ENCODE measurements around the gene SERGEF.

SERGEF gene

DNA sequence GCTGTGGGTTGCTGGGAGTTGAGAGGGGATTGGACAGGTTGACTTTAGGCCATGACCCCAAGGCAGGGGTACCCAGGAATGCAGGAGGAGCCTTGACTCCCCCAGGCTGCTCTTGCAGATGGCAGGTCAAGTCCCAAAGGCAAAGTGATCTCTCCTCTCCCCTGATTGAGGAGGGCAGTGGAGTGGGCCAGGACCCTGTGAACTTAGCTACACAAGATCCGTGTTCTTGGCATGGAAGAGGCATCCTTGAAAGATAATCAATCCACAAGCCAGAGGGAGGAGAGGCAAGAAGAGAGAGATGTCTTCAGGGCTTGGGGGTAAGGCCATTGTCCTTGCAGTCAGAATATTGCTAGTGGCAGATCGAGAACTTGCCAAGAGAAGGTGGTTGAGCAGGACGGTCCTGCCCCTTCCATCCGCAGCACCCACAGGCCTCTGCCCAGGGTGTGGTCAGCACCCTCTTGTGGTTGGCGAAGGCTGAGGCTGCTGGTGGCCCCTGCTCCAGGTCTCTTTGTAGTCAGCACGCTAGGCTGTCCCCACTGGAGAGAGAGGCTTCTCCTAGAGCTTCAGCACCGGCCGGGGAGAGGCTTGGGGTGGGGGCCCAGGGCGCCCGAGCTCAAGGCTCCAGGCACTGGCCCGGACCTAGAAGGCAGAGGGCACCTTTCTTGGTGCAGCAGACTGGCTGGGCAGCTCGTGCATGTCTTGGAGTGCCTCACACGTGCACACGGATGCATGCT is 232.8 kb downstream of the SERGEF start:
- DNase-seq, result no peak

DNA sequence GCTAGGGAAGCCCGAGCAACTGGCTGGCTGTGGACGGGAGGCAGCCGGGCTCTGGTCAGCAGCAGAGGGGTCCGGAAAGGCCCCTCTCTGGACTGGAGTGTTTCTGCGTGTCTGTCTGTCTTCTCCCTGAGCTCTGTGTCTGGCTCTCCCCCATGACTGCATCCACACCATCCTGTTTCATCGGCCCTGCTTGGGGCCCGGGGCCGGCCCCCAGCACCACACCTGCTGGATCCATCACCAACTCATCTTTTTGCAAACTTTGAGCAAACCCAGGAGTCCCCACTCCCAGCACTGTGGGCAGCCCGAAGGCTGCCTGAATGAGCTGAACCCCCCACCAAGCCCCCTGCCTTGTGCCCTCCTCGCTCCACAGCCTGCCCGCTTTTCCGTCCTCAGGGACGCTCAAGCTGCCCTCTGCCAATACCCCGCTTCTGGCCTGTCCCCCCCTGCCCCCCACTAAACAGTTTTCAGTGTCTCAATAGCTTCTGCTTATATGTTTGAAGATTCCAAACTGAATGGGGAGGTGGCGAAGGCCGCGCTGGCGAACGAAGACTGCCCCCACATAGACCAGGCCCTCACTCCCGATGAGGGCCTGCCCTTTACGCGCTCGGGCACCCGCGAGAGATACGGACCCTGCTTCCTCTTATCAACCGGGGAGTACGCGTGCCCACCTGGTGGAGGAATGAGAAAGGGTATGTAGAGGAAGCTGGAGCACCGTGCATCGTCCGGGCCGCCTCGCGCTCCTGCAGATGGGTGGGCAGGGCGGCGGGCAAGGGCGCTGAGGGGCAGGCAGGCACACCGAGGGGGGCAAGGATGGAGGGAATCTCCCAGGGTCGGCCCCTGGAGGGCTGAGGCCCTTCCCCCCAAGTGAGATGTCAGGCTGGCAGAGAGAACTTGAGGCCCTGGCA is 233.6 kb downstream of the SERGEF start:
- no peak for DNase-seq

DNA sequence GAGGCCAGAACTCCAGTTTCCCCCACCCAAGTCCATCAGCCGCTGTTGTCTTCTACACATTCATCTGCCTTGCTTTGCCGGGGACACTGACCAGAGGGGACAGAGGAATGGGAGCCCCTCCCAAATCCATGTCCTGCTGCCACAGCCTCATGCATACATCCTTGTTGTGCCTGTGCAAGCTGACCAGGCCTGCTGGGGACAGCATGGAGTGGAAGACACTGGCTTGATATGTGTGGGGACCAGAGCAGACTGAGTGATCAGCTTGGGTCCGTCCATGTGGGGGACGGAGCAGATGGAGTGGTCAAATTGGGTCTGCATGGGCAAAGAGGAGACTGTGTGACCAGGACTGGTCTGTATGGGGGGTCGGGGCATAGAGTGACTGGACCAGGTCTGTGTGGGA is 234.5 kb downstream of the SERGEF start:
- DNase-seq, result no peak

DNA sequence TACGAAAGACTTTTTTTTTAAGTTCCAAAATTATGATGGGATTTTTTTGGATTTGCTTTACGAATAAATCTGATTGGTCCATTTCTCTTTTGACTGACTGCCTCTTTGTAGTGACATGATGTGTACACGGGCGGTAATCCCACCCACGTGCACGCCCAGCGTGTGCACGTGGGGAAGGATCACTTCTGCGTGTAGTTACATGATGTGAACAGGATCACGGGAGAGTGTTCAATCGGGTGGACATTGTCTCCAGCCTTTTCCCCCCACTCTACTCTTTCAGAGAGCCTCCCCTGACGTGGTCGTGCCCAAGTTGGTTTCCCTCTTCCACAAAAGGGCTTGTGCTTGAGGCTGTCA is 235.1 kb downstream of the SERGEF start:
- no peak for DNase-seq

DNA sequence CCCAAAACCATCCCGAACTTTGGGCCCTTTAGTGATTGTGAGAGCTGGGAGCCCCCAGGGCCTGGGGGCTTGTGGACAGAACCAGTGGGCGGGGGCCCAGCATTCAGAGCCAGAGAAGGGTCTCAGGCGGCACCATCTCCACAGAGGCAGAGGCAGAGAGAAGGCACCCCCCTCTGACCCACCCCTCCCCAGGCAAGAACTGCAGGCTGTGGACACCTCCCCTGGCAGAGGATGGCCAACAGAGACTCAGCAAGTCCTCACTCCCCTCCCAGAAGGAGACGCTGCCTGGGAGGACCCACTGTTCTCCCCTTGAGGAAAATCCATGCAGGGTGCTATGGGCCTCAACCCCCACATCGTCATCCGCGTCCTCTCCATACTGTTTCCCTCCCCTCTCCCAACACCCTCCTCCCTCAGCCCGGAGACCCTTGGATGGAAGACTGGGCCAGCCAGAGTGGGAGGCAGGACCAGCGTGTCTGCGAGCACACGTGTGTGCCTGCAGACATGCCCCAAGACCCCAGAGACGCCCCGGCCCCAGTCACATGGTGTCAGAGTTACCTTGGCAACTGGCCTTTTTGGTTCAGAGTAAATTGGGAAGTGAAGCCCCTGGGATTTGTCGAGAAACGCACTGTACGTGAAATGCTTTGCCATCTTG is 235.6 kb downstream of the SERGEF start:
- no peak for DNase-seq

DNA sequence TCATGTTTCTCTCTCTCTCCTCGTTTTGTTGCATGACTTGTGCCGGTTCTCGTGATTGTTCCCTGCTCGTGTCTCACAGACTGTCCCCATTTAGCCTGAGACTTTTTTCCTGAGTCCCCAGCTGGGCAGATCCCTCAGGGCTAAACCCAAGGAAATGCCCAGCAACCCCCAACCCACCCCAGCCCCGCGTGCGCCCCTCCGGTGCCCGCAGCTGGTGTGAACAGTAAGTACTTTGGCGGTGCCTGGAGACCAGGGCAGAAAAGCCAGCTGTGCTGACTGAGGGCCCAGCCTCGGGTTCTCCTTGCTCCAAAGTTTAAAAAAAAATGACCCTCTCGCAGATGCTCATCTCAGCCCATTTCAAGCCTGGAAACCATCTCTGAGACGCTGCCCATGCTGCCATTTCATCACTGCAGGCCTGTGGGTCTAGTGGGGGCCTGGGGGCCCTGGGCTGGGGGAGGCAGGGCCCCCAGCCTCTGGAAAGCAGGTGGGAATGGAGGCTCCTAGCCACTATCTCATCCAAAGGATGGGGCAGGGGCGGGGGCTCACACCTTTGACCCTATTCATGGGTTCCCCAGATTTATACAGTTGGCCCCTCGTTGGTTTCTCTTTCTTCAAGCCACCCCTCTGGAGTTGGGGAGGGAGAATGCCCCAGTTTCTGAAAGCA is 236.5 kb downstream of the SERGEF start:
- DNase-seq, result no peak

DNA sequence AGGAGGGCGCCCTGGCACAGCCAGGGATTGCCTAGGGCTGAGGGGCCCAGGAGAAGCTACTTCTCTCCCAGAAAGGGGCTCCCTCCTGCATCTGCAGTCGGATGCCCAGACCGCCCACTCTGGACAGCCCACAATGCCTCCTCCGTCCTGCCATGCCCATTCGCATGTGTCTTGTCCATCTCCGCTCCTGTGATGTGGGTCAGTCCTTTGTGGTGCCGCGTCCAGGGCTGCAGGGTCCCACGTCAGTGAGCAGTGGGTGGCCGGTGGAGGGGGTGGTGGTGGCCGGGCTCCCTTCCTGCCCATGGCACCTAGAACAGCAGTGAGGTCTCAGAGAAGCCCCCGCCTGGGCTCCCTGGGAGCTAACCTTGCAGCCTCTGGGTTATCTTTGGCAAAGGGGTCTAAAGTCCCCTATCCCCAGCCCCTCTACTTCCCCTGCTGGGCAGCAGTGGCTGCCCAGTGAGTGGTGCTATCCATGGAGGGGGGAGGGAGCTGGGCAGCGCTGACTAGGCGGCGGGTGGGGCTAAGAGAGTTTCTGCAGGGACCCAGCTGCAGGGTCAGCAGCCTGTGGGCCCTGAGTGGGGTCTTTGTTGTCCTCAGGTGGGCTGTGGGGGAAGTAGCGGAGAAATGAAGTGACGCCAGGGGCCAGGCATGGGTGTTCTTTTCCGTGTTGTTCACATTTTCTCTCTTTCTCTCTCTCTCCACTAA is 237.2 kb downstream of the SERGEF start:
- no peak for DNase-seq

DNA sequence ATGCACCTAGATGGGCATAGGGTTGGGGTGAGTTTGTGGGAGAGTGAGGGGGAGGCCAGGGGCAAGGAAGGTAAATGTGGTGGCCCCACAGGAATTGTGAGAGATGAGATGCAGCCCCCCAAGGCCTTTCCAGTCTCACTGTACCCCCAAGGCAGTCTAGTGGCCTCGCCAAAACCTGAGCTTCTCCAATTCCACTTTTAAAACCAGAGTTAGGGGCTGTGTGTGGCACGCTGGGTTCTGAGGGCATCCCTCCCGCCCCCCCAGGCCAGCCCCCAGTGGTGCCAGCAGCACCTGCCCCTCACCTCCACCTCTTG is 237.9 kb downstream of the SERGEF start:
- DNase-seq, result no peak

DNA sequence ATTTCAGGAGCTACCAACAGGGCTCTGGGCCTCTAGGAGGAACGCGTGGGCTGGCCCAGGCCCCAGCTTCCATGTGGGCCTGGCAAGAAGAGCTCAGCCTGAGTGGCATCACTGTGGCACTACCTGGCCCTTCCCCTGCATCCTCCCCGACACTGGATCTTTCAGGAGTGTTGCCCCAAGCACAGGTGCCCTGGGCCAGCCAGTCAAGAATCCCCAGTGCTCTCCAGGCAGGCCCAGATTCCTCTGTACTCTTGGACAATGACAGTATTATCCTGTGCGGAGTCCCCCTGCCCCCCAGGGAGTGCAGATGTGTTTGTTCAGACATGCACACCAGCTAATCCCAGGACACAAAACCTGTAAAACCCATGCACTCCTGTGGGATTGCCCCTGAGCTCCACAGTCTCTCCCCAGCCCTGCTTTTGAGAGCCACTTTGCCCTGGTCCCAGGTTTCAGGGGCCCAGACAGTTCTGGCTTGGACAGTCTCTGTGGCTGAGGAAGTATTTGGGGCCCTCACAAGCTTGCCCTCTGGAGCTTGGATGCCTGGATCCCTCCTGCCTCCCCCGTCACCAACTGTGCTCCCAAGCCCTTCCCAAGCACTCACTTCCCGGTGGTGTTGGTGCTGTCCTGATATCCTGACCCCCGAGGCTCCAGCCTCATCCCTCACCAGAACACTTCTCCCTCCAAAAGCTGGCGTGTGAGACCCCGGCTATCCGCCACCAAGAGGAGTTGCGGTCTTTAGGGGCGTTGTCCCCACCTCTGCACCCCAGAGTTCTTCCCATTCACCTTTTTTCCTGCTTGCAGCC is 238.4 kb downstream of the SERGEF start:
- DNase-seq, result no peak

DNA sequence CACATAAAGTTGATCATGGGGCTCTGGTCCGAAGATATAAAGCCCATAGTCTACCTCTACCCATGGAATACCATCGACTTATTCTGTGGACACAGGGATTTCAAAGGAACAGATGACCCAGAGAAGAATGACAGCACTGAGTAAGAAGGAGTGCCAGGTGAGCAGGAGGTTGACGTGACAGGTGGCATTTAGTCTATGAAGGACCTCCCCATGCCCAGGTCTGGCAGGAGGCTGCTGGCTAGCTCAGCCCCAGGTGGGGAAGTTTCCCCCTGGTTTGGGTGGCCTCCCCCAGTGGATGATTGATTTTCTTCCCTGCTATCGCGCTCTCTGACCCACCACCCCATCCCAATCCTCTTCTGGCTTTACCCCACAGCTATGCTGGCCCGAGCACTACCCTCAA is 239.2 kb downstream of the SERGEF start:
- DNase-seq, result no peak

DNA sequence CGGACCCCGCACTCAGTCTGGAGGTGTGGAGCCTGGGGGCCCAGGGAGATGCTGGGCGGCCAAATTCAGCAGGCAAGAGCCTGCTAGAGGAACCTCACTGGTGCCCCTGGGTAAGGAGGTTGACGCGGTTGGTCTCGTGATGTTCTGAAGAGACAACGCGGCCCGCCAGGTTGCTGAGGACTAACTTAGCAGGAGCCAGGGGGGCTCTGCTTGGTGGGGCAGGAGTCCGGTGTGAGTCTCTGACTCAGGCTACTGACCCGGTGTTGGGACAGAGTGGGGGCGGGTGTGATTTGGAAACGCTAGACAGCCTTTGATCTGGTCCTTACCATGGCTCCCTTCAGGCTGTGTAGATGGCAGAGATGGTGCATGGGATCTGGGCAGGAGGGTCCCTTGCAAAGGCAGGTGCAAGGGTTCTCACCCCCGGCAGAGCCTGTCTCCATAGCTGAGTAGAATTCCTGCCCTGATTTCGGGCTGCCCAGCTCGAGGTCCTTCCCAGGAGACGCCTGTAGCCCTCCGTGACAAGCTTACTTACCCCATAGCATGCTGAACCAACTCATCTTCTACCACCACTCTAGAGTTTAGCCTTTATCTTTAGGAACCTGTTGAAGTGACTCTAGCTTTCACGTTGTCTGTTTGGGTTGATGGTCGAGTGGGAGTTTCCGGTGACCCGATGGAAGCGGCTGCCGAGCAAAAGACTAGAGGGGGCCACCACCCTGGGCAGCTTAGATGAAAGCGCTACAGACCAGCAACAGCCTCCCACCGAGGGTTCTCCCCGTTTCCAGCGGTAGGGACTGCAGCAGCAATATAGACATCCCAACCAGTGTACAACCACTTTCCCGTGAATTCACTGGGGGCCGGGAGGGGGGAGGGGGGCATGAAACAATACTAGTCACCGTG is 239.9 kb downstream of the SERGEF start:
- DNase-seq, result no peak

DNA sequence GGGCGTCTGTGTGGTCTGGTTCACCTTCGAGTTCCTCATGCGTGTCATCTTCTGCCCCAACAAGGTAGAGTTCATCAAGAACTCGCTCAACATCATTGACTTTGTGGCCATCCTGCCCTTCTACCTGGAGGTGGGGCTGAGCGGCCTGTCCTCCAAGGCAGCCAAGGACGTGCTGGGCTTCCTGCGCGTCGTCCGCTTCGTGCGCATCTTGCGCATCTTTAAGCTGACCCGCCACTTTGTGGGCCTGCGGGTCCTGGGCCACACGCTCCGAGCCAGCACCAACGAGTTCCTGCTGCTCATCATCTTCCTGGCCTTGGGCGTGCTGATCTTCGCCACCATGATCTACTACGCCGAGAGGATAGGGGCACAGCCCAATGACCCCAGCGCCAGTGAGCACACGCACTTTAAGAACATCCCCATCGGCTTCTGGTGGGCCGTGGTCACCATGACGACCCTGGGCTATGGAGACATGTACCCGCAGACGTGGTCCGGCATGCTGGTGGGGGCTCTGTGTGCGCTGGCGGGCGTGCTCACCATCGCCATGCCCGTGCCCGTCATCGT is 240.9 kb downstream of the SERGEF start:
- DNase-seq, result no peak

DNA sequence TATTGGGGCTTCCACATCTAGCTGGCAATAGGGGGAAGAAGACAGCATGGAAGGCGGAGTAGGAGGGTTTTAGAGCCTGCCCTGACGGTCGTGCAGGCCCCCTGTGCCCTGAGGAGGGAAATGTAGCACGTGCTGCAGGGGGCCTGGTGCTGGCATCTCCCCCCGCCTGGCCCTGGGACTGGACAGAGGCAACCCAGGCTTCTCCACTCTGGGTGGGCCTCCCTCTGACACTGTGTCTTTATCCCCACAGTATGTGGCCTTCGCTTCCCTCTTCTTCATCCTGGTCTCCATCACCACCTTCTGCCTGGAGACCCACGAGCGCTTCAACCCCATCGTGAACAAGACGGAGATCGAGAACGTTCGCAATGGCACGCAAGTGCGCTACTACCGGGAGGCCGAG is 241.4 kb downstream of the SERGEF start:
- DNase-seq, result no peak

DNA sequence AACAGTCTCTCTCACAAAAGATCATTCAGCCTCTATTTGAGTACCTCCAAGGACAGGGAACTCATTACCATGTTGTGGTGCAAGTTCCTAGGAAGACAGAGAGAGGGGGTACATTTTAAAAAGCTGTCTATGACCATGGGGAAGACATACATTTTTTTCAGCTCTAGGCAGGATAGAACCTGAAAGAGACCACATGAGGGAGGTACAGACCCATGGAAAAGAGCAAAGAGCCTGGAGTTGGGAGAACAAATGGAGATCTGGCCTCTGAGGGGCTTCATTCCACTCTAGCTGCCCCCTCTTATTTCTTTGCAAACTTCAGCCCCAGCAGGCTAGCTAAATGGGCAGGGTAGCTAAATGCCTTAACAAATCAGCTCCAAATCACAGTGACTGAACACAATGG is 241.9 kb downstream of the SERGEF start:
- DNase-seq, result no peak

DNA sequence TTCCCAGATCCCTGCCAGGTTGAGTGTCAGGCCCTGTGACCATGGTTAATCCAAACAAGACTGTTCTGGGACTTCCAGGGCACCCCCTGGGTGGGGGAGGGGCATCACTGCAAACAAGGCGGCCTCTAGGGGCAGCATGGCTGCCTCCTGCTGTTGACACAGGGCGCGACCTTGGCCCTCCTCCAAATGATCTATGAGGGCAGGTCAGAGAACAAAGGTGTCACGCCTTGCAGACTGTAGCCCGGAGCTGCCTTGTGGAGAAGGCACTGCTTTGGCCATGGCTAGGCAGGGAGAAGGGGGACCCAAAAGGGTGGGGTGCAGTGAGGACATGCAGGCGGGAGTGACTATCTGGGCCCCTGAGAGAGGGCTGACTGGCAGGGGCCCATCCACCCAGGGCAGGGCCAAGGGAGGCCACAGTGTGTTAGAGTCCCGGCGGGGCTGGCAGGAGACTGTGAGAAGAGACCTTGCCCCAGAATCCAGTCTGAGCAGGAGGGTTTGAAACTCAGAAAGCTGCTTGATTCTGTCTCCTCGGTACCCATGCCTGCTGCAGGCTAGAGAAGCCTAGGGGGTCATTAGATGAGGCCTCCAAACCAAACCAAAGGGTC is 242.7 kb downstream of the SERGEF start:
- DNase-seq, result no peak

DNA sequence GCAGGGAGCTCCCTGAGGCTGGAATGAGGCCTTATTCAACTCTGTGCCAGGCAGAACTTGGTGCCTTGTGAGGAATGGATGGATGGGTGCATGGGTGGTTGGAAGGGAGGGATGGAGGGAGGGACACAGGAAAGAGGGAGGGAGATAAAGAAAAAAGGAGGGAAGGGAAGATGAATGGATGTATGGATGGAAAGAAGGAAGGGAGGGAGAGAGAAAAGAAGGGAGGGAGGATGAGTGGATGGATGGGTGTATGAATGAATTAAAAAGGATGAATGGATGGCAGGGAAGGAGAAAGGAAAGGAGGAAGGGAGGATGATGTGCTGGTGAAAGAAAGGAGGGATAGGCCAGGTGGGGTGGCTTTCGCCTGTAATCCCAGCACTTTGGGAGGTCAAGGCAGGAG is 243.6 kb downstream of the SERGEF start:
- no peak for DNase-seq

DNA sequence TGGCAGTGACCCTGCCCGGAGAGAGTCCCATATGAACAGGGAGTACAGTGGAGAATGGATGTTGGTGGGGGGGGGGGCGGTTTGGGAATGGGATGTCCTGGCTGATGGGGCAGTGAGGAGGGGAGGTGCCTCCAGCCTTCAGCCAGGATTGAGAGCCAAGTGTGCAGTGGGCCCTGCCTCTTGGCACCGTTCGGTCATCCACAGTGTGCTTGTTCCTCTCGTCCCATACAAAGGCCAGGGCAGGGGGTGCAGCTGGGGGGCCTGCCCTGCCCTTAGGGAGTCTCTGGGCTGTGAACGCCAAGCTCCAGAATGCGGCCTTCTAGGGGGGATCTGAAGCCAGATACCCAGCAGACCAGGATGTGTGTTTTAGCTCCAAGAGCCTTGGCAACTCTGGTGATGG is 244.3 kb downstream of the SERGEF start:
- DNase-seq, result no peak

DNA sequence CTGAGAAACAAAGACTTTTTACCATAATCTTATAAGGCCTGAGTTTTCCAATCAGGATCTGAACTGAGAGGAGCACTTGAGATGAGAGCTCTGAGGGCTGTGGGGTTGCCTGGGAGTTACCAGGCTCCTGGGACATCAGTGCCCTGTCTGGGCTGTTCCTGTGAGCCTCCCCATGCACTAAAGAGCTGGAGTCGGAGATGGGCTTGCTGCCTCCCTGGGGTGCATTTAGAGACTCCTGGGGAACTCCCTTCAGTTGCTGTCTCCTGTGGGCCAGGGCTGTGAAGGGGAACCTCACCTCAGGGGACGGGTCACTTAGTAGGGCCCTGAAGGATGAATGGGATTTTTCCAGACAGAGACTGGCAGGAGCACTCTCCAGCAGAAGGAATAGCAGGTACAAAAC is 244.9 kb downstream of the SERGEF start:
- no peak for DNase-seq

DNA sequence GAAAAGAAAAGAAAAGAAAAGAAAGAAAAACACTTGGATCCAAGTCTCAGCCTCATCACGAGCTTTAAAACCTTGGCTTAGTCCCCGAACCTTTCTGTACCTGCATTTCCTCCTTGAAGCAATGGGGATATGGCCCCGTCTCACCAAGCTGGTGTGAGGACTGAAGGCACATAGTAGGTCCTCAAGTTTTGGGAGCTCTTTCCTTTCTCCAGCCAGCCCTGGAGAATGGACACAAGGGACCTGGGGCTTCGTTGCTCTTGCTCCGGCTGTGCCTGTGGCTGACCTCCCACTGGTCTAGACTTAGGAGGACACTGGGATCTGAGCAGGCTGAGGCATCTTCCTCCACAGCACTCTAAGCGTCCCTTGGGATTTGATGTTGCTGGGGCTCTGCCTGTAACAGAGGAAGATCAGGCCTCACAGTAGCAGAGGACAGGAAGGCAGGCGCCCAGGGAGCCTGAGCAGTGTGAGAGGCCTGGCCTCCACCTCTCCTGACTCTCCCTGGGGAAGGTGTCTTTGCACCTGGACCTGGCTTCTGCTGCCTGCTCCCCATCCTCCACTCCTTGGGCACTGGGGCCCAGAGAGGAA is 245.5 kb downstream of the SERGEF start:
- DNase-seq, result no peak

DNA sequence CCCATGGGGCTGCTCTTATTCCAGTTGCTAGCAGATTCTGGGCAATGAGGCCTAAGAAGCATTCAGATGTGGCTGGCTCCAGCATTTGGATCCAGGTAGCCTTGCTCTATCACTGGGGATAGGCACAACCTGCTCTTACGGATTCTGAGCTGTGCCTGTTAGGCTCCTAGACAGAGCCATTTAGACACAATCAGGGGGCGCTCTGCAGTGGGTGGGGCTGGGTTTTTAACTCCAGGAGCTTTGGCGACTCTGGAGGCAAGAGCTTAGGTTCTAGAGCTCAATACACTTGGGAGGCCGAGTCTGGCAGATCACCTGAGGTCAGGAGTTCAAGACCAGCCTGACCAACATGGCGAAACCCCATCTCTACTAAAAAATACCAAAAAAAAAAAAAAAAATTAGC is 246.3 kb downstream of the SERGEF start:
- no peak for DNase-seq

Data from cerebellar nuclear complex (tissue), 1 donor.